Stomach smooth muscle (tissue), 2 donors: ENCODE measurements around the gene CYP17A1.
A peak's percentile ranks its signal among the peaks of the same experiment; 100 is the strongest.

Source experiments
- H3K27ac ChIP-seq: one replicate; pipeline ENCODE4 v1.7.0; 2013; ENCODE audit warnings: mild to moderate bottlenecking, low read length, inconsistent platforms
- H3K27me3 ChIP-seq, 2 donors: one replicate each; pipeline ENCODE4 v1.7.0; 2013; ENCODE audit warnings: low read length in 2 of 2; ENCODE audit not compliant: insufficient read depth in 2 of 2, control insufficient read depth in 1 of 2
- H3K36me3 ChIP-seq, 2 donors: one replicate each; pipeline ENCODE4 v1.7.0; 2013; ENCODE audit warnings: low read length in 2 of 2; ENCODE audit not compliant: control insufficient read depth in 2 of 2, insufficient read depth in 2 of 2
- H3K4me1 ChIP-seq: one replicate; pipeline ENCODE4 v1.7.0; 2013; ENCODE audit warnings: low read length; ENCODE audit not compliant: control insufficient read depth, insufficient read depth
- H3K4me3 ChIP-seq, 2 donors: one replicate each; pipeline ENCODE4 v1.7.0; 2013; ENCODE audit warnings: low read length in 2 of 2
- H3K9ac ChIP-seq, 2 donors: one replicate each; pipeline ENCODE4 v1.7.0; 2013; ENCODE audit warnings: low read length in 2 of 2, mild to moderate bottlenecking in 1 of 2
- H3K9me3 ChIP-seq, 2 donors: one replicate each; pipeline ENCODE4 v1.7.0; 2013; ENCODE audit warnings: low read length in 2 of 2; ENCODE audit not compliant: control insufficient read depth in 2 of 2
- donor health status: healthy.
- donor health status: Pancreatic carcinoma.

Gene CYP17A1

DNA sequence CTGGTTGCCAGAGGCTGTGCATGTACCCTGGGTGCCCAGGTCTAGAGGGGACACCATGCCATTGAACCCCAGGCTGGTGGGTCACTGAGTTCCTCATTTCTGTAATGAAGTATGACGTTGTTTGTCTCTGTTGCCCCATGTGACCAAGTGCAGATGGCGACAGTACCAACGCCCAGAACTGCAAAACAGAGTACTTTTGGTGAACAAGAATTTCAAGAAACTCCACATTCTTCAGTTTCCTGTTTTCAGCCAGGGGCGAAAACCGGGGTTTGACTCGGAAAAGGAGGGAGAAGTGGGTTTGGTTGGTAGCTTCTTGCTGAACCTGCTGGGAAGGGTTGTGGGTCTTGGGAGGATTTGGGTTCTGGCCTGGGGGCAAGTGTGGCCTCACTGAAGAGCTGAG lies 18.2 kb downstream of the CYP17A1 start:
- H3K9ac ChIP-seq, result no peak overlapping the region
- H3K36me3 ChIP-seq, result peaks cover 2 to 6% of the 10 kb centered on the region in 2 donors
- no peak overlapping the region for H3K4me3 ChIP-seq
- peaks cover 21% of the 10 kb centered on the region for H3K4me1 ChIP-seq
- peak overlapping the region; percentile 53 for H3K27ac ChIP-seq
- no peaks in the 10 kb centered on the region for H3K27me3 ChIP-seq
- H3K9me3 ChIP-seq, result no peaks in the 10 kb centered on the region

DNA sequence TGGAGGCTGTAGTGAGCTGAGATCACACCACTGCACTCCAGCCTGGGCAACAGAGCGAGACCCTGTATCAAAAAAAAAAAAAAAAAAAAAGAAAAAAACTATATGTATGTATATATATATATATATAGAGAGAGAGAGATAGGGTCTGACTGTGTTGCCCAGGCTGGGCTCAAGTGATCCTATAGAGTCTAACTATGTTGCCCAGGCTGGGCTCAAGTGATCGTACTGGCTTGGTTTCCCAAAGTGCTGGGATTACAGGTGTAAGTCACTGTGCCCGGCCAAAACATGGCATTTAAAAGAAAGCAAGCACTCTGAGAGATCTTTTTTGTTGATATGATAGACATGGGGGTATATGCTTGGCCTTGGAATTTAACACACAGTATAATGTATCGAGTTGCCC lies 20.0 kb downstream of the CYP17A1 start:
- peaks cover 25% of the 10 kb centered on the region for H3K4me1 ChIP-seq
- no peaks in the 10 kb centered on the region for H3K27me3 ChIP-seq
- H3K36me3 ChIP-seq, result peaks cover 20 to 25% of the 10 kb centered on the region in 2 donors
- H3K27ac ChIP-seq, result peak overlapping the region; percentile 95
- H3K4me3 ChIP-seq, result no peak overlapping the region
- H3K9me3 ChIP-seq, result no peaks in the 10 kb centered on the region
- H3K9ac ChIP-seq, result no peak overlapping the region

DNA sequence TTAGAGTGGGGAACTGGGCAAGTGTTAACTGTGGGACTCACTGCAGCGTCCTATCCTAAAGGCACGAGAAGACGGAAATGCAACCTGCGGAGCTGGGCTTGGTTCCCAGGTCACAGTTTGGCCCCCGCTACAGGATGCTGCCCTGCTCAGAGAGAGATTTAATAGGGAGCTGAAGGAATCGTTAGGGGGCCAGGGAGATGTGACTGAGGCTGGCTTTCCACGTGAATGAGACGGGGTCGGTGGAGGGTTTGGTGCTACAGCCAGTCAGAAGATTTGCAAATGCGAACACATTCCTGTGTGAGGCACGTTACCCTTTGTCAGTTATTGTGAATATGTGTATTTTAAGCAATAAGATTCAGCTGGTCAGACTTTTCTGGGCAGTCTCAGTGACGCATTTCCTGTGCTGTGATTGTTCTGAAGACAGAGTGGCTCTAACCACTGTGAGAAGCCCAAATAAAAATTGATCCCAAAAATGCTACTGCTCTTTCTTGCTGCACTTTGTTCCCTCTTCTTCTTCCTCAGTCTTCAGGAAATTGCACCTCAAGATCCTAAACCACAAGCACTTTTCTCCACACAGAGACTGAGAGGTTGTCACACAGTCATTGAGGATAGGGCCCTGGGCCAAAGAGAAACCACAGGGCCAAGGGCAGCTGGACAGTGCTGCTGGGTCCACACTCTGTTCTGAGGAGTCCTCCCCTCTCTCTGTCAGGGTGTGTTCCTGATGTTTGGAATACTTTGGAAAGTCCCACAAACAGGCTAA lies 21.2 kb downstream of the CYP17A1 start:
- Histone ChIP-seq H3K36me3 (peaks cover 26 to 35% of the 10 kb centered on the region in 2 donors), H3K9me3 (no peaks in the 10 kb centered on the region), H3K27me3 (no peaks in the 10 kb centered on the region), H3K27ac (peak overlapping the region; percentile 95), H3K4me1 (peaks cover 25% of the 10 kb centered on the region), H3K9ac (peak overlapping the region; percentile 60 to 78), H3K4me3 (peak overlapping the region in 1 of 2 donors; percentile 55)

DNA sequence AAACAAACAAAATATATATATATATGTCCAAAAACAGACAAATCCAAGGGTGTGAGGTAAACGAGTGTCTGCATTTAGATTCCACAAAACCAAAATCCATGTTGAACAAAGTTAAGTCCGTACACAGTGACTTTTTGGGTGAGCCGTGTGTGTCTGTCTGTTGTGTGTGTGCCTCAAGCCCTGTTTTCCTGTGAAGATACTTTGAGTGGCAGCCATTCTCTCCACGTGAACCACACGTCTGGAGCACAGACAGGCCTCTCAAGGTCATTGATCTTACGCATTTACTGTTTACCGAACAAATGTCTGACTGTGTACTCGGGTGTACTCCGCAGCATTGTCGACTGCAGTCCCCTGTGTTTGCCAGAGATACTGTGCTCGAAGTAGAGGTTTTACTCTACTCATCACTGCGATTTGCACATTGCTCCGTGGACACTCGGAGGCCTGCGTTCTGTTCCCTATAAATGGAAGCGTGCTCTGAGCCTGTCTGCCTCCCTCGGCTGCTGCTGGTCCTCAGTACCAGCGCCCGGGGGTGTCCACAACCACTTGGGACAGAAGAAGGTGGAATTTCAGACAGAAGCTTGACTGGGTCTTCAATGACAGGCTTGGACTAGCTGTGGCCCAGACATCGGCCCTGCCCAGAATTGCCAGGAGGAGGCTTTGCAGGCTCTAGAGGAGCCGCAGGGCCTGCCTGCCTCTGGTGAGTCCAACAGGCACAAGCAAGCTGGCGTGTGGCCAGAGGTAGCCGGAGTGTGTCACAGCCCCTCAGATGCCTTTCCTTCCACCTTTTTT lies 22.1 kb downstream of the CYP17A1 start:
- H3K4me1 ChIP-seq, result peaks cover 25% of the 10 kb centered on the region
- peak overlapping the region; percentile 60 to 78 for H3K9ac ChIP-seq
- no peaks in the 10 kb centered on the region for H3K9me3 ChIP-seq

DNA sequence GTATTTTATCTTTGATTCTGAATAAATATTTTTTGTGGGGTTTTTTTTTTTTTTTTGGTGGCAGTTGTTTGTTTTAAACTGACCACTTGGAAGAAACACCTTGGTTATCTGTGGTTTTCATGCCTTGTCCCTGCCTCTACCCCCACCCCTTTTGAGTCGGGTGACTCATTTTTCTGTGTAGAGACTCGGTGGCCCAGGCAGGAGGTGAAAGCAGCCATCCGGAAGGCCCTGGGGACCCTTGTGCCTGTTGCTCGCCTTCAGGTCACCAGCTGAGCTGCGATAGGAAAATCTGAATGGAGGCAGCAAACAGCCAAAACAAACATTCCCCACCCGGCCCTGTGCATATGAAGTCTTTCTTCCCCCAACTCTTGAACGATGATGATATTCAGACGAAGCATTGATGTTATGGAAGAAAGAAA lies 22.8 kb downstream of the CYP17A1 start:
- H3K27ac ChIP-seq, result peak overlapping the region; percentile 95
- no peaks in the 10 kb centered on the region for H3K9me3 ChIP-seq
- H3K9ac ChIP-seq, result no peak overlapping the region
- no peaks in the 10 kb centered on the region for H3K27me3 ChIP-seq
- H3K4me1 ChIP-seq, result peaks cover 25% of the 10 kb centered on the region
- no peak overlapping the region for H3K4me3 ChIP-seq
- peaks cover 30 to 37% of the 10 kb centered on the region in 2 donors for H3K36me3 ChIP-seq

More for the DNA sequence above, 22.1 kb downstream of the CYP17A1 start:
- H3K4me3 ChIP-seq, result peak overlapping the region in 1 of 2 donors; percentile 55
- H3K27me3 ChIP-seq, result no peaks in the 10 kb centered on the region
- peak overlapping the region; percentile 95 for H3K27ac ChIP-seq
- peaks cover 30 to 35% of the 10 kb centered on the region in 2 donors for H3K36me3 ChIP-seq

DNA sequence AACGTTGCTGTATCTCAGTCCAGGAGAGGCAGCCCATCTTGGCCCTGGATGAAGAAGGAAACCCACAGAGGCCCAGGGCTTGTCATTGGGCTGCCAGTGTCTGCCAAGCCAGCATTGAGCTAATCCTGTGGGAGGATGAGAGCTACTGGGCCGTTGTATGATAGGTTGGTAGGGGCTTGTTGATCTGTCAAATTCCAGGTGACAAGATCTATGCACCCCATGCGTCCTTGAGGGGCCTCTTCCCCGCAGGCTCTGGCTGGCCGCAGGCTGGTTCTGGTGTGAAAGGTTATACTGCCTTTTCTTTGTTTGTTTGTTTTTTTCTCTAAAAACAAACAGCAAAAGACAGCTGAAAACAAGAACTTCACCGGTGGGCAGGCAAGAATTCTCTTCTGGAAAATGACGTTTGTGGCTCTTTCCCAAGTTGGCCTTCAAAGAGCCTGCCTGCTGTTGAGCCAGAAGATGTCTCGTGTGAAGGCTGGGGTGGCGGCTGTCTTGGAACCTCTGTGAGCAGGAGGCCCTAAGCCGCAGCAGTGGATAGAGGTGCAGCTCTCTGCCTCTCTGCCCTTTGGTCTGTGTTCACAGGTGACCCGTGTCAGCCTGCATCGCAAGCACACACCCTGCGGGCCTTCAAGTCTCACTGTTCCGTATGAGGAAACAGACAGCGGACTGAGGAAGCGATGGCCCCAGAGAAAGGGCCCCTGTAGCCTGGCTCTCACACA lies 23.3 kb downstream of the CYP17A1 start:
- H3K27me3 ChIP-seq, result no peaks in the 10 kb centered on the region
- peaks cover 30 to 37% of the 10 kb centered on the region in 2 donors for H3K36me3 ChIP-seq
- no peaks in the 10 kb centered on the region for H3K9me3 ChIP-seq
- peak overlapping the region; percentile 95 for H3K27ac ChIP-seq
- H3K4me3 ChIP-seq, result no peak overlapping the region
- H3K9ac ChIP-seq, result no peak overlapping the region
- H3K4me1 ChIP-seq, result peaks cover 25% of the 10 kb centered on the region

DNA sequence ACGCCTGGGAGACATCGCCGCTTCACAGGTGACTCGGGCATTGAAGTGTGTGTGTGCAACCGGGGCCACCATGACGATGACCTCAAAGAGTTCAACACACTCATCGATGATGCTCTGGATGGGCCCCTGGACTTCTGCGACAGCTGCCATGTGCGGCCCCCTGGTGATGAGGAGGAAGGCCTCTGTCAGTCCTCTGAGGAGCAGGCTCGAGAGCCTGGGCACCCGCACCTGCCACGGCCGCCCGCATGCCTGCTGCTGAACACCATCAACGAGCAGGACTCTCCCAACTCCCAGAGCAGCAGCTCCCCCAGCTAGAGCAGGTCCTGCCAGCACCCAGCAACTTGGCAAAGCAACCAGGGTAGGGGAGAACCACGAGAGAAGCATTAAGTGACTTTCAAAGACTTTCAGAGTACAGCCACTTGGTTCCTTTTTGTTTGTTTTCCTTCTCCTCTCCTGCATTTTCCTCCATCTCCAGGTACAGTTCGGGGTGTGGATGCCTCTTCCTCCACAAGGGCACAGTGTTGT lies 24.1 kb downstream of the CYP17A1 start:
- no peak overlapping the region for H3K4me3 ChIP-seq
- H3K9me3 ChIP-seq, result no peaks in the 10 kb centered on the region
- no peaks in the 10 kb centered on the region for H3K27me3 ChIP-seq
- H3K27ac ChIP-seq, result no peak overlapping the region
- H3K9ac ChIP-seq, result no peak overlapping the region
- peaks cover 30 to 38% of the 10 kb centered on the region in 2 donors for H3K36me3 ChIP-seq
- H3K4me1 ChIP-seq, result peaks cover 25% of the 10 kb centered on the region

DNA sequence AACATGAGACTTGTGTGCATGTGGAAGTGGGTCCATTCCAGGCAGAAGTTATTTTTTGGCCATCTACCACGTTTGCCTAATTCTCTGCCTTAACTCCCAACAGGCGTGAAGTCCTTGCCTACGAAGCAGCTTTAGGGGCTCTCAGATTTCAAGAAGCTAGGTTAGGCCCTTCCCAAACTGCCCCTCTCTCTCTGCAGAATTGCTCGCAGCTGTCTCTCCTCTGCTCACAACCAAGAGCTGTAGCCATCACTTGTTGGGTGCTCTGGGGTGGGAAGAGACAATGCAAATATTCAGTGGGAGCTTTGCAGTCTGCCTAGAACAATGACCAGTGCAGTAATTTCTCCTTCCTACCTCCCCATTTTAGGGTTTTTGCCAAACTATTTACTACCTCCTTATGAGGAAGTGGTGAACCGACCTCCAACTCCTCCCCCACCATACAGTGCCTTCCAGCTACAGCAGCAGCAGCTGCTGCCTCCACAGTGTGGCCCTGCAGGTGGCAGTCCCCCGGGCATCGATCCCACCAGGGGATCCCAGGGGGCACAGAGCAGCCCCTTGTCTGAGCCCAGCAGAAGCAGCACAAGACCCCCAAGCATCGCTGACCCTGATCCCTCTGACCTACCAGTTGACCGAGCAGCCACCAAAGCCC lies 24.9 kb downstream of the CYP17A1 start:
- no peak overlapping the region for H3K4me3 ChIP-seq
- no peak overlapping the region for H3K9ac ChIP-seq
- H3K9me3 ChIP-seq, result no peaks in the 10 kb centered on the region
- H3K36me3 ChIP-seq, result peaks cover 30 to 38% of the 10 kb centered on the region in 2 donors
- peak overlapping the region; percentile 24 for H3K27ac ChIP-seq
- H3K27me3 ChIP-seq, result no peaks in the 10 kb centered on the region
- peaks cover 25% of the 10 kb centered on the region for H3K4me1 ChIP-seq

DNA sequence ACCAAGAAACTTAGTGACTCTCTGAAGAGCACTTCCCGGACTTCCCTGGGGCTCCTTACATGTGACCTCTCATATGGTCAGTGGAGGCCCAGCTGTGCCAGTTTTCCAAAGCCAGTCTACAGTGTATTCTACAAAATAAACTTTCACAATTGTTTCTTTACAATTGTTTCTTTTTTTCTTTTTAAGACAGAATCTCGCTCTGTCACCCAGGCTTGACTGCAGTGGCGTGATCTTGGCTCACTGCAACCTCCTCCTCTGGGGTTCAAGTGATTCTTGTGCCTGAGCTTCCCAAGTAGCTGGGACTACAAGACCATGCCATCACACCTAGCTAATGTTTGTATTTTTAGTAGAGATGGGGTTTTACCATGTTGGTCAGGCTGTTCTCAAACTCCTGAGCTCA lies 25.9 kb downstream of the CYP17A1 start:
- Histone ChIP-seq H3K9me3 (no peaks in the 10 kb centered on the region), H3K36me3 (peaks cover 30 to 38% of the 10 kb centered on the region in 2 donors), H3K27ac (no peak overlapping the region), H3K9ac (no peak overlapping the region), H3K4me3 (no peak overlapping the region), H3K27me3 (no peaks in the 10 kb centered on the region), H3K4me1 (peaks cover 20% of the 10 kb centered on the region)

DNA sequence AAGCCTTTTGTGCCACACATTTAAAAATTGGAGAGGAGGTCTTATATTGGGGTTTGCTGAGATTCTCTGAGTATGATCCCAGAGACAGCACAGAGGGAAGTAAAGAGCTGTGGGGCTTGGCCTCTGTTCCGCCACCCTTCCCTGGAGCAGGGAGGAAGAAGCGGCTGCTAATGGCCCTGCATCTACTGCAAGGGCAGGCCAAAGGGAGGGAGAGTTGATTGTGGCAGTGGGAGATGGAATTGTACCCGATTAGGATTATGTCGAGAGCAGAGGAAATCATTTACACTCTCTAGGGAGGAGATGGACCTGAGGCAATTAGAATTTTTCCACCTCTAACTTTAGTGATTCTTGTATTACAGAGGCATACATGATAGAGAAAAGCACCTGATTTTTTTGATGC lies 28.8 kb downstream of the CYP17A1 start:
- H3K9me3 ChIP-seq, result no peaks in the 10 kb centered on the region
- peaks cover 25 to 27% of the 10 kb centered on the region in 2 donors for H3K36me3 ChIP-seq
- no peak overlapping the region for H3K27ac ChIP-seq
- peaks cover 5% of the 10 kb centered on the region for H3K4me1 ChIP-seq
- no peaks in the 10 kb centered on the region for H3K27me3 ChIP-seq
- no peak overlapping the region for H3K4me3 ChIP-seq
- no peak overlapping the region for H3K9ac ChIP-seq
